Keratinocyte (primary cell): Measurements from ENCODE around the gene WNT4. TPM values are rescaled to one million over a fixed set of nuclear protein-coding genes. Genes with fewer than 3 reads are reported as not detected.

Source experiments
- DNase-seq: peaks from one replicate; pipeline ENCODE4 v3.0.0-alpha.2; 2011; ENCODE audit warnings: low read depth, missing footprints, low spot score
- FAIRE-seq: peaks from 2 replicates; lab custom pipeline; 2011; peaks lifted over from hg19 to GRCh38; lab: Jason Lieb, UNC
- H2AFZ ChIP-seq: 2 replicates; pipeline ENCODE4 v1.6.0; 2012; ENCODE audit warnings: low read length, control low read depth, inconsistent platforms; ENCODE audit not compliant: control insufficient read depth
- H3K27ac ChIP-seq: 2 replicates; pipeline ENCODE4 v1.5.1; 2011; ENCODE audit warnings: low read length; ENCODE audit not compliant: control insufficient read depth, insufficient read depth
- H3K27me3 ChIP-seq: 3 replicates; pipeline ENCODE4 v1.6.0; 2011; ENCODE audit warnings: low read length; ENCODE audit not compliant: control insufficient read depth, insufficient read depth; ENCODE audit errors: extremely low read depth
- H3K36me3 ChIP-seq, 2 experiments: 2 replicates in 1 of 2; 3 replicates in 1 of 2; pipeline ENCODE4 v1.5.1; 2011; ENCODE audit warnings: low read length in 2 of 2, mild to moderate bottlenecking in 1 of 2; ENCODE audit not compliant: control insufficient read depth in 2 of 2, insufficient read depth in 2 of 2; ENCODE audit errors: extremely low read depth in 1 of 2
- H3K4me1 ChIP-seq: 3 replicates; pipeline ENCODE4 v1.5.1; 2011; ENCODE audit warnings: low read length; ENCODE audit not compliant: control insufficient read depth, insufficient read depth; ENCODE audit errors: extremely low read depth
- H3K4me2 ChIP-seq: 3 replicates; pipeline ENCODE4 v1.6.0; 2011; ENCODE audit warnings: low read depth, low read length; ENCODE audit not compliant: control insufficient read depth, insufficient read depth; ENCODE audit errors: extremely low read depth
- H3K4me3 ChIP-seq, 3 experiments: fragments of 200-600 bp in 1 of 3; sonication (generic) in 1 of 3; 2 replicates in 2 of 3; 3 replicates in 1 of 3; pipeline ENCODE4 v1.5.1; 2011 to 2016; ENCODE audit warnings: low read length in 3 of 3, mild to moderate bottlenecking in 3 of 3, control low read depth in 2 of 3, inconsistent platforms in 1 of 3, low read depth in 1 of 3, mixed read lengths in 1 of 3, mixed run types in 1 of 3, moderate library complexity in 1 of 3; ENCODE audit not compliant: control insufficient read depth in 2 of 3, insufficient read depth in 2 of 3; ENCODE audit errors: extremely low read depth in 1 of 3
- H3K79me2 ChIP-seq: 2 replicates; pipeline ENCODE4 v1.6.0; 2012; ENCODE audit warnings: low read length; ENCODE audit not compliant: control insufficient read depth, insufficient read depth
- H3K9ac ChIP-seq: 3 replicates; pipeline ENCODE4 v1.6.0; 2011; ENCODE audit warnings: low read length; ENCODE audit not compliant: control insufficient read depth, insufficient read depth; ENCODE audit errors: extremely low read depth
- H3K9me1 ChIP-seq: 3 replicates; pipeline ENCODE4 v1.6.0; 2011; ENCODE audit warnings: low read length; ENCODE audit not compliant: control insufficient read depth, insufficient read depth; ENCODE audit errors: extremely low read depth
- H3K9me3 ChIP-seq: 2 replicates; pipeline ENCODE4 v1.5.1; 2012; ENCODE audit warnings: low read depth, low read length; ENCODE audit not compliant: control insufficient read depth
- H4K20me1 ChIP-seq: 3 replicates; pipeline ENCODE4 v1.6.0; 2011; ENCODE audit warnings: low read length; ENCODE audit not compliant: control insufficient read depth, insufficient read depth; ENCODE audit errors: extremely low read depth
- EZH2 ChIP-seq: IDR thresholded peaks from one replicate; pipeline ENCODE4 v1.6.1; 2012; ENCODE audit warnings: inconsistent platforms, mild to moderate bottlenecking, low read length, moderate library complexity
- dilution Hi-C: fragments of 300-500 bp; cut with MboI; formaldehyde crosslinking; loops from one replicate; pipeline ENCODE4 v1.7.0; 2020; ENCODE audit warnings: low sequenced_read_pairs; ENCODE audit not compliant: extremely low pct_ligation_motif_present
- polyA plus RNA-seq, 5 experiments: library from polyadenylated mRNA; depleted of rRNA in 3 of 5; stranded (reverse) in 3 of 5; stranded (forward) in 1 of 5; unstranded in 1 of 5; fragments of >200 nt; gene quantifications; 1 replicate in 1 of 5; 2 replicates in 3 of 5; 3 replicates in 1 of 5; pipeline versions ENCODE4 v1.2.1 to v1.2.3, GENCODE V29; 2011 to 2012; ENCODE audit warnings: missing spikeins in 2 of 5, low read depth in 1 of 5, low replicate concordance in 1 of 5
- TF ChIP-seq, protein P1 (sequence below), 3 experiments: IDR thresholded peaks in 1 of 3; conservative IDR thresholded peaks in 1 of 3; optimal IDR thresholded peaks in 1 of 3; 2 replicates in 2 of 3; 3 replicates in 1 of 3; pipeline versions ENCODE3 to v1.5.1; 2011; ENCODE audit warnings: low read length in 3 of 3, mild to moderate bottlenecking in 3 of 3, moderate library complexity in 2 of 3, control low read depth in 1 of 3, inconsistent platforms in 1 of 3; ENCODE audit not compliant: insufficient read depth in 2 of 3; ENCODE audit errors: extremely low read depth in 1 of 3

Gene WNT4
- polyA plus RNA-seq, 1 donor (not counting 4 experiments of a cell fraction or from before 2014, with no cell fraction given), result 2.6 TPM

DNA sequence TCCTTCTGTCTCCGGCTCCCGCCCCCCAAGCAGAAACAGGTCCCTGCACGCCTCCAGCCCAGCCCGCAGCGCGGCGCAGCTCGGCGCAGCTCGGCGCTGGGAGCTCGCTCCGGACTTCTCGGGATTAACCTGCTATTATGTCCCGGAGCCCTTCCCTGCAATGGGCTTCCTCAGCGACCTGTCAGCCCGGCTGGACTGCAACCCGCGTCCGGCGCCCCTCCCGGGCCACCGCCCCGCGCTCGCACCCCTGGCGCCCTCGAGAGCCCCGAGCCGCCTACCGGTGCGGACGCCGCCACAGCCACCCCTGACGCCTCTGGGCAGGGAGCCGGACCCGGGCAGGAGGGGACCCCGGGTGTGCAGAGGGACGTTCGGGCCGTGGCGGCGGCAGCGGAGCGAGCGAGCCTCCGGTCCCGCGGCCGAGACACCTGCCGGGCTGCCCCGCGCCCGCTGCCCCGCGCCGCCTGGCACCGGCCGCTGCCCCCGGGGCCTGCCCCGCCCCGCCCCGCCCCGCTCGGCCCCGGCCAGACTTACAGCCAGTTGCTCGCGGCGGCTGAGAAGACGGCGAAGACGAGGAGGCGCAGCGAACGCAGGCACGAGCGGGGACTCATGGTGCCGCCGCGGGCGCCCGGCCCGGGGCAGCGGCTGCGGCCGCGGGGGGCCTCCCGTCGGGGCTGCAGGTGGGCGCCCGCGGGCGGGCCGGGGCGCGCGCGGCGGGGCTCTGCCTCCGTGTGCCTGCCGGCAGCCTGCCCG, 407 bp downstream of the WNT4 start:
- no peak overlapping the region for H3K9ac ChIP-seq
- H3K4me1 ChIP-seq, result peaks cover 43% of the 10 kb centered on the region
- no peaks in the 10 kb centered on the region for H4K20me1 ChIP-seq
- no peak for FAIRE-seq
- no peaks in the 10 kb centered on the region for H3K79me2 ChIP-seq
- no peaks in the 10 kb centered on the region for H3K9me1 ChIP-seq
- no peak for DNase-seq
- dilution Hi-C loops, result no loop called here
- no peak for TF ChIP-seq EZH2
- TF ChIP-seq, protein P1, sequence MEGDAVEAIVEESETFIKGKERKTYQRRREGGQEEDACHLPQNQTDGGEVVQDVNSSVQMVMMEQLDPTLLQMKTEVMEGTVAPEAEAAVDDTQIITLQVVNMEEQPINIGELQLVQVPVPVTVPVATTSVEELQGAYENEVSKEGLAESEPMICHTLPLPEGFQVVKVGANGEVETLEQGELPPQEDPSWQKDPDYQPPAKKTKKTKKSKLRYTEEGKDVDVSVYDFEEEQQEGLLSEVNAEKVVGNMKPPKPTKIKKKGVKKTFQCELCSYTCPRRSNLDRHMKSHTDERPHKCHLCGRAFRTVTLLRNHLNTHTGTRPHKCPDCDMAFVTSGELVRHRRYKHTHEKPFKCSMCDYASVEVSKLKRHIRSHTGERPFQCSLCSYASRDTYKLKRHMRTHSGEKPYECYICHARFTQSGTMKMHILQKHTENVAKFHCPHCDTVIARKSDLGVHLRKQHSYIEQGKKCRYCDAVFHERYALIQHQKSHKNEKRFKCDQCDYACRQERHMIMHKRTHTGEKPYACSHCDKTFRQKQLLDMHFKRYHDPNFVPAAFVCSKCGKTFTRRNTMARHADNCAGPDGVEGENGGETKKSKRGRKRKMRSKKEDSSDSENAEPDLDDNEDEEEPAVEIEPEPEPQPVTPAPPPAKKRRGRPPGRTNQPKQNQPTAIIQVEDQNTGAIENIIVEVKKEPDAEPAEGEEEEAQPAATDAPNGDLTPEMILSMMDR (optimal IDR thresholded peaks at IDR 0.05 in 1 of 3, IDR thresholded peaks at IDR 0.05 in 1 of 3, conservative IDR thresholded peaks at IDR 0.05 in 1 of 3; ENCODE audit: extremely low read depth in 1 of 3, insufficient read depth in 2 of 3, low read length in 3 of 3), result peak in 1 of 3 experiments; percentile 5
- peak overlapping the region; percentile 76 for H3K4me2 ChIP-seq
- no peaks in the 10 kb centered on the region for H3K9me3 ChIP-seq
- no peak overlapping the region for H3K27ac ChIP-seq
- H3K27me3 ChIP-seq, result peaks cover 32% of the 10 kb centered on the region
- H3K36me3 ChIP-seq, result no peaks in the 10 kb centered on the region
- peak overlapping the region in 2 of 3 experiments; percentile 32 to 60 for H3K4me3 ChIP-seq
- H2AFZ ChIP-seq, result peak overlapping the region; percentile 5

DNA sequence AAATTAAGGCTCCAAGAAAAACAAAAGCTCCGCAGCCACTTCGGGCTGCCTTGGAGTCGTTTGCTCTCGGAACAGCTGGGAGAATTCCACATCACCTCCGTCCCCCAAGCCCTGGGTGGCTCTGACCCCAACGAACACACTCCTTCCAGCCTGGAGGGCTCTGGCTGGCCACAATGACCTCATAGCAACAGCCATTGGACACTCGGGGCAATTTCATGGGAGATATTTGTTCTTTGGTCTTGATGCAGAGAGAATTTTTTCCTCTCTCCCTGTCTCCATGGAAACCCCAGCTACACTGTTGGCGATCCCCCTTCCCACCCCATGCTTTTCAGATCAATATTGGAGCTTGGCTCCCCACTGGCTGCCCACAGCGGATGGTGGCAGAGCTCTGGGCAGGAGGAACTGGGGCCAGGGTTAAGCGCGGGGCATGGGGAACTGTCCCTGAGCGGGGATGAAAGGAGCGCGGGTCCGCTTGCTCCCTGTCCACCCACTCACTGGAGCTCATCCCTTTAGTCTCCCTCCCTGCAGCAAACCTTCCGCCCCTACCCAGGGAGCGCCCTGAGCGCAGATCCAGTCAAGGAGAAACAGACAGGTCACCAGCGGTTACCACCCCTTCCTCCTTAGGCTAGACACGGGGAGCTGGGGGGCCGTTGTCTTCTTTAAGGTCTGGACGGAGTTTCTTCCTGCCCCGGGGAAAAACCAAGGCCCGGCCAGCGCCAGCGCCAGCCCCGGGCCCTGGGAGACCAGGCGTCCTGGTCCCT, 1.2 kb downstream of the WNT4 start:
- peak overlapping the region; percentile 6 to 60 (median 32) for H3K4me3 ChIP-seq
- H2AFZ ChIP-seq, result no peak overlapping the region
- dilution Hi-C loops, result no loop called here
- H3K9me1 ChIP-seq, result no peaks in the 10 kb centered on the region
- no peak overlapping the region for H3K9ac ChIP-seq
- H3K36me3 ChIP-seq, result no peaks in the 10 kb centered on the region
- no peaks in the 10 kb centered on the region for H3K9me3 ChIP-seq
- no peaks in the 10 kb centered on the region for H3K79me2 ChIP-seq
- FAIRE-seq (no peak), DNase-seq (no peak)
- peak overlapping the region; percentile 76 for H3K4me2 ChIP-seq
- H3K4me1 ChIP-seq, result peaks cover 50% of the 10 kb centered on the region
- H3K27me3 ChIP-seq, result peaks cover 26% of the 10 kb centered on the region
- TF ChIP-seq, protein P1 (optimal IDR thresholded peaks at IDR 0.05 in 1 of 3, IDR thresholded peaks at IDR 0.05 in 1 of 3, conservative IDR thresholded peaks at IDR 0.05 in 1 of 3; ENCODE audit: extremely low read depth in 1 of 3, insufficient read depth in 2 of 3, low read length in 3 of 3), result no peak
- no peak for TF ChIP-seq EZH2
- no peaks in the 10 kb centered on the region for H4K20me1 ChIP-seq
- H3K27ac ChIP-seq, result no peak overlapping the region
